Activated CD8-positive, alpha-beta memory T cell treated with anti-CD3 and anti-CD28 coated beads, Interleukin-2, amount 50 U/mL, for 24 hours (primary cell): ENCODE results near the gene CCDC169.

ENCODE experiments used
- DNase-seq: peaks from one replicate; pipeline ENCODE4 v3.0.0-alpha.2; 2020; ENCODE audit errors: extremely low read depth

Gene CCDC169

GRCh38 chr13:36244073-36244472 lies 53.5 kb downstream of the CCDC169 start:
- DNase-seq = no peak

- no peak for DNase-seq
Observed at GRCh38 chr13:36242761-36243160, 54.9 kb downstream of the CCDC169 start.

GRCh38 chr13:36231236-36231635 lies 66.4 kb downstream of the CCDC169 start:
- DNase-seq = no peak

GRCh38 chr13:36224730-36225129 lies 72.9 kb downstream of the CCDC169 start:
- no peak for DNase-seq

- no peak for DNase-seq
Observed at GRCh38 chr13:36219883-36220282, 77.7 kb downstream of the CCDC169 start.

GRCh38 chr13:36217456-36217855 lies 80.2 kb downstream of the CCDC169 start:
- DNase-seq = no peak

- DNase-seq = no peak
Observed at GRCh38 chr13:36214163-36214921, 83.3 kb downstream of the CCDC169 start, which contains the start of gene SOHLH2. Gene SOHLH2 (minus strand): TSS chr13:36214556. CDS start chr13:36214526, 30 bp downstream.

- DNase-seq = no peak
Observed at GRCh38 chr13:36212789-36213188, 84.8 kb downstream of the CCDC169 start.

GRCh38 chr13:36211567-36211966 lies 86.0 kb downstream of the CCDC169 start:
- DNase-seq = no peak

- DNase-seq = no peak
Observed at GRCh38 chr13:36210738-36211137, 86.9 kb downstream of the CCDC169 start.

- no peak for DNase-seq
Observed at GRCh38 chr13:36207672-36208071, 89.9 kb downstream of the CCDC169 start.

GRCh38 chr13:36193151-36193855 lies 104.3 kb downstream of the CCDC169 start:
- DNase-seq = no peak

GRCh38 chr13:36192166-36192565 lies 105.4 kb downstream of the CCDC169 start:
- no peak for DNase-seq

GRCh38 chr13:36190771-36191170 lies 106.8 kb downstream of the CCDC169 start:
- no peak for DNase-seq

GRCh38 chr13:36188441-36188840 lies 109.2 kb downstream of the CCDC169 start:
- DNase-seq = no peak

GRCh38 chr13:36183901-36184300 lies 113.7 kb downstream of the CCDC169 start:
- no peak for DNase-seq
